ENCODE results near the gene APBA1.

GRCh38 chr9:69715096-69715495 is 42.9 kb upstream of the APBA1 start:
- TF ChIP-seq ARNTL (CRISPR knock-in tag; IDR thresholded peaks at IDR 0.05; ENCODE audit: borderline replicate concordance, low read depth): no peak
- TF ChIP-seq ZFP30 (CRISPR knock-in tag; IDR thresholded peaks at IDR 0.05): no peak
- TF ChIP-seq RARB (CRISPR knock-in tag; IDR thresholded peaks at IDR 0.05): no peak
- TF ChIP-seq PATZ1 (CRISPR knock-in tag; IDR thresholded peaks at IDR 0.05; ENCODE audit: borderline replicate concordance): no peak
- TF ChIP-seq CSDC2 (CRISPR knock-in tag; IDR thresholded peaks at IDR 0.05): no peak
- TF ChIP-seq TCF4 (CRISPR knock-in tag; IDR thresholded peaks at IDR 0.05; ENCODE audit: borderline replicate concordance): no peak
- TF ChIP-seq, protein P1, sequence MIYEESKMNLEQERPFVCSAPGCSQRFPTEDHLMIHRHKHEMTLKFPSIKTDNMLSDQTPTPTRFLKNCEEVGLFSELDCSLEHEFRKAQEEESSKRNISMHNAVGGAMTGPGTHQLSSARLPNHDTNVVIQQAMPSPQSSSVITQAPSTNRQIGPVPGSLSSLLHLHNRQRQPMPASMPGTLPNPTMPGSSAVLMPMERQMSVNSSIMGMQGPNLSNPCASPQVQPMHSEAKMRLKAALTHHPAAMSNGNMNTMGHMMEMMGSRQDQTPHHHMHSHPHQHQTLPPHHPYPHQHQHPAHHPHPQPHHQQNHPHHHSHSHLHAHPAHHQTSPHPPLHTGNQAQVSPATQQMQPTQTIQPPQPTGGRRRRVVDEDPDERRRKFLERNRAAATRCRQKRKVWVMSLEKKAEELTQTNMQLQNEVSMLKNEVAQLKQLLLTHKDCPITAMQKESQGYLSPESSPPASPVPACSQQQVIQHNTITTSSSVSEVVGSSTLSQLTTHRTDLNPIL (CRISPR knock-in tag; IDR thresholded peaks at IDR 0.05; ENCODE audit: low read depth): no peak
- TF ChIP-seq ESRRG (CRISPR knock-in tag; IDR thresholded peaks at IDR 0.05): no peak
- no peak for TF ChIP-seq OSR1 (CRISPR knock-in tag; IDR thresholded peaks at IDR 0.05)
- no peak for TF ChIP-seq ISL1 (CRISPR knock-in tag; IDR thresholded peaks at IDR 0.05)
- TF ChIP-seq ZNF8 (CRISPR knock-in tag; IDR thresholded peaks at IDR 0.05): no peak
- TF ChIP-seq ZNF565 (CRISPR knock-in tag; conservative IDR thresholded peaks at IDR 0.05; ENCODE audit: low read depth): no peak
- TF ChIP-seq GLIS3 (CRISPR knock-in tag; IDR thresholded peaks at IDR 0.05): no peak

Data from SK-N-SH treated with all-trans-retinoic acid at 6 μM for 48 hours (cell line).